Measurements from ENCODE around the gene NANOS1.

GRCh38 chr10:118995739-118996138 is 33.8 kb upstream of the NANOS1 start:
- TF ChIP-seq REST (IDR thresholded peaks at IDR 0.05; ENCODE audit: unreplicated experiment) (no peak), CTCF (conservative IDR thresholded peaks at IDR 0.05; ENCODE audit: low read depth in 2 of 2) (no peak), EZH2 (IDR thresholded peaks at IDR 0.05; ENCODE audit: low read depth, unreplicated experiment) (no peak), EZH2phosphoT487 (IDR thresholded peaks at IDR 0.05; ENCODE audit: unreplicated experiment) (no peak), POLR2AphosphoS5 (IDR thresholded peaks at IDR 0.05; ENCODE audit: low read depth) (no peak)

Data from GM23338 (cell line).